ENCODE data around the gene OSBPL2.

GRCh38 chr20:62300319-62300718, 62.0 kb downstream of the OSBPL2 start:
- no peak for TF ChIP-seq POLR2A (IDR thresholded peaks at IDR 0.05)
- no peak for TF ChIP-seq POLR2AphosphoS5 (IDR thresholded peaks at IDR 0.05)
- no peak for TF ChIP-seq CTCF (IDR thresholded peaks at IDR 0.05)
- no peak for TF ChIP-seq EP300 (IDR thresholded peaks at IDR 0.05)
